Lower leg skin (tissue), 4 donors: Measurements from ENCODE around the gene VSTM2L. TPM values are rescaled to one million over a fixed set of nuclear protein-coding genes. Genes with fewer than 3 reads are reported as not detected.
A peak's percentile ranks its signal among the peaks of the same experiment; 100 is the strongest.

ENCODE experiments used
- DNase-seq, 2 donors: peaks; one replicate each; pipeline ENCODE4 v3.0.0-alpha.2; 2019; ENCODE audit warnings: low spot score in 2 of 2
- H3K4me3 ChIP-seq: fragments of 200-600 bp; sonication (generic); 2 replicates; pipeline ENCODE4 v1.5.1; 2017; ENCODE audit warnings: mild to moderate bottlenecking, low read depth; ENCODE audit not compliant: poor library complexity, severe bottlenecking
- POLR2A ChIP-seq, 2 donors: fragments of 450-650 bp; IDR thresholded peaks; one replicate each; pipeline ENCODE4 v1.6.1; 2016 to 2017; ENCODE audit warnings: antibody characterized with exemption in 2 of 2, mild to moderate bottlenecking in 1 of 2, moderate library complexity in 1 of 2
- WGBS, 2 donors: methylation state at CpG; one replicate each; pipeline ENCODE4 v1.1.5; 2018; 5-methylcytosine and 5-hydroxymethylcytosine counted together
- intact Hi-C: fragments of 100-400 bp; cut with DNase I; formaldehyde crosslinking; loops from one replicate; pipeline ENCODE4 v1.15.0; 2023; ENCODE audit warnings: low total_unique reads
- total RNA-seq, 4 donors: library from RNA; depleted of rRNA; stranded (reverse); fragments of >200 nt; gene quantifications; one replicate each; pipeline ENCODE4 v1.1.0, GENCODE V29; 2016
- TF ChIP-seq, protein P1 (sequence below), 3 donors: fragments of 450-650 bp; IDR thresholded peaks; one replicate each; pipeline ENCODE4 v1.5.1; 2016; ENCODE audit warnings: antibody characterized with exemption in 3 of 3, mild to moderate bottlenecking in 3 of 3, moderate library complexity in 2 of 3

Gene VSTM2L
- total RNA-seq, 4 donors from 2014 or later, result 0.64 to 15.9 (median 3.9) TPM

DNA sequence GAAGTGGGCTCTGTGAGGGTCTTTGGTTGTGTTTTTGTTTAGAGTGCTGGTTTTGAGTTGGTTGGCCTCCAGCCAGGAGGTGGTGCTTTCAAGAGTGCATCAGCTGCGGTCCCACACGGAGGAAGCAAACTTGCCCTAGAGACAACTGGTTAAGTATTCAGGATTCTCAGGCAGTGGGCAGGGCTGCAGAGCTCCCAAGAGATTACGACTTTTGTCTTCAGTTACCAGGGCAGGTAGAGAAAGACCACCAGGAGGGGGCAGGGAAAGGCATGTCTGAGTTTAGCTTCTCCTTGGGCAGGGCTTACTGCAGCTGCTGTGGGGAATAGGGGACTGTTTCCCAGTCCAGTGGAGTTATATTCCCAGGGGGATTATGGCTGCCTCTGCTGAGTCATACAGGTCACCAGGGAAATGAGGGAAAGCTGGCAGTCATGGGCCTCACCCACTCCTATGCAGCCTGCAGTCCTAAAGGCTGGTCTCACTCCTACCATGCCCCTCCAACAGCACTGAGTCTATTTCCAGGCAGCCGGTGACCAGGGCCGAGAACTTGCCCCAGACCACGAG is 66.0 kb downstream of the VSTM2L start:
- TF ChIP-seq, protein P1, sequence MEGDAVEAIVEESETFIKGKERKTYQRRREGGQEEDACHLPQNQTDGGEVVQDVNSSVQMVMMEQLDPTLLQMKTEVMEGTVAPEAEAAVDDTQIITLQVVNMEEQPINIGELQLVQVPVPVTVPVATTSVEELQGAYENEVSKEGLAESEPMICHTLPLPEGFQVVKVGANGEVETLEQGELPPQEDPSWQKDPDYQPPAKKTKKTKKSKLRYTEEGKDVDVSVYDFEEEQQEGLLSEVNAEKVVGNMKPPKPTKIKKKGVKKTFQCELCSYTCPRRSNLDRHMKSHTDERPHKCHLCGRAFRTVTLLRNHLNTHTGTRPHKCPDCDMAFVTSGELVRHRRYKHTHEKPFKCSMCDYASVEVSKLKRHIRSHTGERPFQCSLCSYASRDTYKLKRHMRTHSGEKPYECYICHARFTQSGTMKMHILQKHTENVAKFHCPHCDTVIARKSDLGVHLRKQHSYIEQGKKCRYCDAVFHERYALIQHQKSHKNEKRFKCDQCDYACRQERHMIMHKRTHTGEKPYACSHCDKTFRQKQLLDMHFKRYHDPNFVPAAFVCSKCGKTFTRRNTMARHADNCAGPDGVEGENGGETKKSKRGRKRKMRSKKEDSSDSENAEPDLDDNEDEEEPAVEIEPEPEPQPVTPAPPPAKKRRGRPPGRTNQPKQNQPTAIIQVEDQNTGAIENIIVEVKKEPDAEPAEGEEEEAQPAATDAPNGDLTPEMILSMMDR (IDR thresholded peaks at IDR 0.05), result no peak
- no peak for TF ChIP-seq POLR2A (IDR thresholded peaks at IDR 0.05)
- DNase-seq, result peak in 1 of 2 donors; percentile 29
- intact Hi-C loops, result no loop called here
- WGBS, 2 donors, result 74 to 84% methylated on average over 6 of the region's 6 CpGs
- H3K4me3 ChIP-seq, result no peak overlapping the region

DNA sequence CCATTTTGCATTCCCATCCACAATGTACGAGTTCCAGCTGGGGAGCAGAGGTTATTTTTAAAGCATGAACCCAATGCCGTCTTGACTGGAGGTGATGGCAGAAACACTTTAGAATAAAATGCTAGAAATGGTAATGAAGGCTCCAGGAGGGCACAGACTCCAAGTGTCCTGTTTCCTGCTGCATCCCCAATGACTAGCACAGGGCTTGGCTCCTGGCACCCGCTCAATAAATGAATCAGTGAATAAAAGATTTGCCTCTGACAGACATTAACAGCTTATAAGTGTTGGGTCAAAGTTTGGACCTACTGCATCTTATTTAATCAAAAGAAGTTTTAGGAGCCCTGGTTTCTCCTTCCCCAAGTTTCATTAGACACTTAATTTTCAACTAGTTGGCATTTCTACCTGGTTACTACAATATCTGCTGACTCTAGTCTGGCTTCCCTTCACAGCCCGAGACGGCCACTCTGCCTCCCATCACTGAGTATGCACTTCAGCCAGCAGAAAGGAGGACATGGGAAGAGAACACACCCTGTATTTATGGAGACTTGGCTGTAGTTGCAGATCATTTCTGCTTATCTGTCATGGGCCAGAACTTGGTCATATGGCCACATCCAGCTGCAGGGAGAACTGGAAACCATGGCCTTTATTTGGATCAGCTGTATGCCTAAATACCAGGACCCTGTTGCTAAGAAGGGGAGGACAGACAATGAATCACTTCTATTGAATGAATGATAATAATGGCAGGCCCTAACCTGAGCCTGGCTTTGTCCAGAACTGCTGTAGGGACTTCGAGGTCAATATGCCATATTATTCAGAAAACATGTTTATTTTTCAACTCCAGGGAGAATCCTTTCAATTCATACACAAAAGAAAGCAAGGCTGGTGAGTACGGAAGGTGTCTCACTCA is 67.3 kb downstream of the VSTM2L start:
- peak in 1 of 2 donors; percentile 45 for DNase-seq
- intact Hi-C loops, result no loop called here
- no peak for TF ChIP-seq POLR2A (IDR thresholded peaks at IDR 0.05)
- TF ChIP-seq, protein P1 (IDR thresholded peaks at IDR 0.05), result no peak
- no peak overlapping the region for H3K4me3 ChIP-seq
- WGBS, 2 donors, result 76 to 84% methylated on average over 7 of the region's 7 CpGs

DNA sequence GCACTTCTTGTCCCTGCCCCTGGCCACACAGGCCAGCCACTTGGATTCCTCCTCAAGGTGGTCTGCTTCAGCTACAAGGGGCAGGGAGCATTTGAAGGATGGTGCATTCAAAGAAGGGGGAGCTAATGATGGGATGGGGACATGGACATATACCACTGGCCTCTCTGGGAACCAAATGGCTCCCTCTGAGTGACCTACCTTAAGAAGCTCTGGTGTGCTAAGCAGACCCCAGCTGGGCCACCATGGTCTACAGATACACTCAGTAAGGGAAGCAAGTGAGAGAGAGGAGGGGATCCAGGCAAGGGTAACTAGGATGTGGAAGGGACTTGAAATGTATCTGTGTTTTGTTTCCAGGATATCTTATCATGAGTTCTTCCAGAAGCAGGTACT is 67.9 kb downstream of the VSTM2L start:
- peak in 1 of 2 donors; percentile 29 for DNase-seq
- TF ChIP-seq POLR2A (IDR thresholded peaks at IDR 0.05), result no peak
- TF ChIP-seq, protein P1 (IDR thresholded peaks at IDR 0.05), result no peak
- intact Hi-C loops, result no loop called here
- H3K4me3 ChIP-seq, result no peak overlapping the region

DNA sequence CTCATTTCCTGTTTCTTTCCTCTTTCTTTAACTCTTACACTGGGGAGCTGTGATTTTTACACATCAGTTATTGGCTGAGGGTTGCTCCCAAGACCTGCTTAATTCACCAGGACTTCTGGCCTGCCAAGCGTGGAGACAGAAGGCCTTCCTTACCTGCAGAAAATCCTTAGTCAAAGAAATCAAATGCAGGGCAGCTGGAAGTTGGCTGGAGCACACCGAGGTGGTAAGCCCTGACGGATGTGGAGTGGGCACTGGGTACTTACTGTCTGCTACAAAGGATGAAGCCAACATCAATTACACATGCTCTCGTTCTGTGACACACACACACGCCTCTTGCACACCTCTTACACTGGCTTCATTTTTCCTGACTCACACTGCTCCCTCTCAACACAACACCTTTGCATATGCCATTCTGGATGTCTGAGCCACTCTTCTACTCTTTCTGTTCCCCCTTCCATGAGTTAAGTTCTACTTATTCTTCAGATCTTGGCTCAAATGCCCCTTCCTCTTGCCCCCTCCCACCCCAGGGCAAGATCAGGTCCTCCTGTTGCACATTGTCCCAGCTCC is 68.7 kb downstream of the VSTM2L start:
- TF ChIP-seq, protein P1 (IDR thresholded peaks at IDR 0.05), result no peak
- no peak for TF ChIP-seq POLR2A (IDR thresholded peaks at IDR 0.05)
- DNase-seq, result peak in 1 of 2 donors; percentile 58
- 97 to 99% methylated on average over 5 of the region's 5 CpGs for WGBS, 2 donors
- H3K4me3 ChIP-seq, result no peak overlapping the region
- intact Hi-C loops, result no loop called here

DNA sequence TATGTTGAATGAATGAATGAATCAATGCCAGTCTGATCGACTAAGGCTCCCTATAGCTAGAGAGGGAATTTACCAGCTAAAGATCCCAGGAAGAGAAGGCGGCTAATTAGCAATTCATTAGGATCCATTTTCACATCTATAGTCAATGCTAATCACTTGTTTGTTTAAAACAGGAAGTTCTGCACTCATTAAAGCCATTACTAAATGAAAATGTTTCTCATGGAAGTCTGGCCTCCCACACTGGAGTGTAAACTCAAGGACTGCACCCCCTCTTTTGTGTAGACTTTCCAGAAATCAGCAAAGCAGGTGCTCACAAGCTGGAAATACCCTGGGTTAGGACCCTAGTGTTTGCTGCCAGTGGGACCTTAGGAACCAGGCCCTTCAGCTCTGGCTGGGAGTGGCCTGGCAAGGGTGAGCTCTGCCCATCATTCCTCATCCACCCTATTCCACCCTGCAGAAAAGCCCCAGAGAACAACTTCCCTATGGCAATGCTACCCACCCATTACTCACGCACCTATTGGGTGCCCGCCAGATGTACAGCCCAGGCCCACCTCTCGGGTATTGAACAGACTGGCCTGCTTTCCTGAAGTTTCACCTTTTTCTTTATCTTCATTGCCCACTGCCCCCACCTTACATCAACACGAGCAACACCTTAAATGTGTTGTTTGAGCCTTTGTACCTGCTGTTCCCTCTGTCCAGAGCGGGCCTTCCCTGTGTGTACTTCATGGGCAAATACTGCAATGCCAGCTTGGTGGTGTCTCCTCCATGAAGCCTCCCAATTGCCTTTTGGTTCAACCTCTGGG is 69.5 kb downstream of the VSTM2L start:
- peak in 1 of 2 donors; percentile 58 for DNase-seq
- no peak for TF ChIP-seq POLR2A (IDR thresholded peaks at IDR 0.05)
- TF ChIP-seq, protein P1 (IDR thresholded peaks at IDR 0.05), result no peak
- intact Hi-C loops, result no loop called here
- 88 to 93% methylated on average over 7 of the region's 7 CpGs for WGBS, 2 donors
- H3K4me3 ChIP-seq, result no peak overlapping the region
